ENCODE data around the gene GOLGA8T.
"Not testable (repeated sequence)": the region's sequence is repeated elsewhere in the genome, so short reads cannot be mapped to it uniquely, and the experiment has no call there.

DNA sequence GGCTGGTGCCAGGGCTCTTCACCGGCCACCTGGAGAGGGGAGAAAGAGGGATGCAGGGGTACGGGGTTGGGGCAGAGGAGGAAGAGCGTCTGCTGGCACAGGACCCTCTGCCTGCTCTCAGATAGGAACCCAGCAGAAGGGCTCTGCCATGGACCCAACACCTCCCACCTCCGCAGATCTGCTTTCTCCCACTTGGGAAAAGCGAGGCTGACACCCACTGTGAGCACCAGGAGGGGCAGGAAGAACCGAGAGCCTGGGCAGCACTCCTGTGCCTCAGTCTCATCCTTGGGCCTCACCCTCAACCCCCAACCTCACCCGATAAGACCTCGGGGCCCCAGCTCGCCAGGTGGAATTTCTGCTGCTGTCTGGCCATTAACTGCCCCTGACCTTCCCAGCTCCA lies 58.0 kb downstream of the GOLGA8T start:
- not testable (repeated sequence) for TF ChIP-seq FOXK2 (IDR thresholded peaks at IDR 0.05); ELF4 (IDR thresholded peaks at IDR 0.05); ZNF384 (IDR thresholded peaks at IDR 0.05); ARNT (IDR thresholded peaks at IDR 0.05); L3MBTL2 (conservative IDR thresholded peaks at IDR 0.05); SP1 (IDR thresholded peaks at IDR 0.05); LEF1 (IDR thresholded peaks at IDR 0.05; ENCODE audit: borderline replicate concordance); TARDBP (IDR thresholded peaks at IDR 0.05); SUZ12 (IDR thresholded peaks at IDR 0.05); BHLHE40 (IDR thresholded peaks at IDR 0.05; ENCODE audit: borderline replicate concordance); FOXA1 (IDR thresholded peaks at IDR 0.05); NFRKB (IDR thresholded peaks at IDR 0.05)
- TF ChIP-seq, protein P1, sequence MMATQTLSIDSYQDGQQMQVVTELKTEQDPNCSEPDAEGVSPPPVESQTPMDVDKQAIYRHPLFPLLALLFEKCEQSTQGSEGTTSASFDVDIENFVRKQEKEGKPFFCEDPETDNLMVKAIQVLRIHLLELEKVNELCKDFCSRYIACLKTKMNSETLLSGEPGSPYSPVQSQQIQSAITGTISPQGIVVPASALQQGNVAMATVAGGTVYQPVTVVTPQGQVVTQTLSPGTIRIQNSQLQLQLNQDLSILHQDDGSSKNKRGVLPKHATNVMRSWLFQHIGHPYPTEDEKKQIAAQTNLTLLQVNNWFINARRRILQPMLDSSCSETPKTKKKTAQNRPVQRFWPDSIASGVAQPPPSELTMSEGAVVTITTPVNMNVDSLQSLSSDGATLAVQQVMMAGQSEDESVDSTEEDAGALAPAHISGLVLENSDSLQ (IDR thresholded peaks at IDR 0.05): not testable (repeated sequence)
